Rectal smooth muscle tissue (tissue), 1 donor: Measurements from ENCODE around the gene TUBB4A.
"Not testable (repeated sequence)": the region's sequence is repeated elsewhere in the genome, so short reads cannot be mapped to it uniquely, and the experiment has no call there.

ENCODE experiments used
- H3K27ac ChIP-seq: one replicate; pipeline ENCODE4 v1.7.0; 2013; ENCODE audit warnings: low read depth, low read length, inconsistent platforms
- H3K27me3 ChIP-seq: one replicate; pipeline ENCODE4 v1.7.0; 2013; ENCODE audit warnings: low read length; ENCODE audit not compliant: control insufficient read depth, insufficient read depth
- H3K36me3 ChIP-seq: one replicate; pipeline ENCODE4 v1.7.0; 2013; ENCODE audit warnings: low read length; ENCODE audit not compliant: control insufficient read depth, insufficient read depth
- H3K4me1 ChIP-seq: one replicate; pipeline ENCODE4 v1.7.0; 2013; ENCODE audit warnings: low read length; ENCODE audit not compliant: control insufficient read depth, insufficient read depth
- H3K4me3 ChIP-seq: one replicate; pipeline ENCODE4 v1.7.0; 2013; ENCODE audit warnings: low read length
- H3K9ac ChIP-seq: one replicate; pipeline ENCODE4 v1.7.0; 2013; ENCODE audit warnings: low read length

The TUBB4A gene

GRCh38 chr19:6501740-6502648, at the start of gene TUBB4A:
TSS of gene TUBB4A (minus strand) at chr19:6502309. CDS start at chr19:6502212, 97 bp downstream.
- Histone ChIP-seq H3K27me3 (peaks cover 16% of the 10 kb centered on the region), H3K4me3 (peak within 1 kb of the TSS; percentile 27), H3K27ac (no peak within 1 kb of the TSS), H3K4me1 (no peaks in the 10 kb centered on the region), H3K36me3 (no peaks in the 10 kb centered on the region), H3K9ac (no peak within 1 kb of the TSS)

- no peak overlapping the region for H3K27ac ChIP-seq
- no peaks in the 10 kb centered on the region for H3K27me3 ChIP-seq
- no peaks in the 10 kb centered on the region for H3K36me3 ChIP-seq
These were observed 49.0 kb upstream of the TUBB4A start for GRCh38 chr19:6551091-6551490.

GRCh38 chr19:6550679-6551078, 48.6 kb upstream of the TUBB4A start:
- not testable (repeated sequence) for H3K27ac ChIP-seq, H3K4me1 ChIP-seq, H3K4me3 ChIP-seq

More at GRCh38 chr19:6551091-6551490, 49.0 kb upstream of the TUBB4A start:
- no peak overlapping the region for H3K9ac ChIP-seq
- H3K4me1 ChIP-seq = no peaks in the 10 kb centered on the region
- H3K4me3 ChIP-seq = no peak overlapping the region

GRCh38 chr19:6543866-6544347, 41.8 kb upstream of the TUBB4A start:
- Histone ChIP-seq H3K4me3 (no peak overlapping the region), H3K4me1 (no peaks in the 10 kb centered on the region), H3K9ac (no peak overlapping the region), H3K27ac (no peak overlapping the region), H3K36me3 (no peaks in the 10 kb centered on the region), H3K27me3 (no peaks in the 10 kb centered on the region)

More at GRCh38 chr19:6550679-6551078, 48.6 kb upstream of the TUBB4A start:
- not testable (repeated sequence) for H3K9ac ChIP-seq, H3K27me3 ChIP-seq, H3K36me3 ChIP-seq

GRCh38 chr19:6540918-6541689, 39.0 kb upstream of the TUBB4A start:
- H3K9ac ChIP-seq = no peak overlapping the region
- no peak overlapping the region for H3K4me3 ChIP-seq
- no peaks in the 10 kb centered on the region for H3K4me1 ChIP-seq
- no peaks in the 10 kb centered on the region for H3K36me3 ChIP-seq
- no peak overlapping the region for H3K27ac ChIP-seq
- no peaks in the 10 kb centered on the region for H3K27me3 ChIP-seq

GRCh38 chr19:6539514-6539913, 37.4 kb upstream of the TUBB4A start:
- Histone ChIP-seq H3K27me3 (no peaks in the 10 kb centered on the region), H3K9ac (no peak overlapping the region), H3K4me1 (no peaks in the 10 kb centered on the region), H3K4me3 (no peak overlapping the region), H3K27ac (no peak overlapping the region), H3K36me3 (no peaks in the 10 kb centered on the region)

GRCh38 chr19:6535558-6536137, 33.5 kb upstream of the TUBB4A start:
- Histone ChIP-seq H3K36me3 (no peaks in the 10 kb centered on the region), H3K4me3 (no peak overlapping the region), H3K9ac (no peak overlapping the region), H3K27ac (no peak overlapping the region), H3K27me3 (peaks cover 16% of the 10 kb centered on the region), H3K4me1 (no peaks in the 10 kb centered on the region)

GRCh38 chr19:6534451-6535093, 32.5 kb upstream of the TUBB4A start:
- Histone ChIP-seq H3K27ac (no peak overlapping the region), H3K4me3 (no peak overlapping the region), H3K9ac (no peak overlapping the region), H3K4me1 (peaks cover 4% of the 10 kb centered on the region), H3K36me3 (no peaks in the 10 kb centered on the region), H3K27me3 (peaks cover 16% of the 10 kb centered on the region)

GRCh38 chr19:6533746-6534418, 31.8 kb upstream of the TUBB4A start:
- Histone ChIP-seq H3K4me1 (peaks cover 4% of the 10 kb centered on the region), H3K27me3 (peaks cover 16% of the 10 kb centered on the region), H3K4me3 (no peak overlapping the region), H3K27ac (no peak overlapping the region), H3K9ac (no peak overlapping the region), H3K36me3 (no peaks in the 10 kb centered on the region)

GRCh38 chr19:6533000-6533328, 30.9 kb upstream of the TUBB4A start:
- Histone ChIP-seq H3K27me3 (peaks cover 16% of the 10 kb centered on the region), H3K27ac (no peak overlapping the region), H3K9ac (no peak overlapping the region), H3K4me3 (no peak overlapping the region), H3K36me3 (no peaks in the 10 kb centered on the region), H3K4me1 (peaks cover 4% of the 10 kb centered on the region)

- Histone ChIP-seq H3K4me3 (no peak overlapping the region), H3K9ac (no peak overlapping the region), H3K4me1 (peaks cover 4% of the 10 kb centered on the region), H3K27me3 (peaks cover 16% of the 10 kb centered on the region), H3K36me3 (no peaks in the 10 kb centered on the region), H3K27ac (no peak overlapping the region)
These were observed 30.3 kb upstream of the TUBB4A start for GRCh38 chr19:6532244-6532999.
